ENCODE data around the gene SNED1. TPM values are rescaled to one million over a fixed set of nuclear protein-coding genes. Genes with fewer than 3 reads are reported as not detected.

Gene SNED1
- total and polyA plus RNA-seq, 2 donors (not counting 1 experiment from before 2014, with no cell fraction given) = 27.2 to 39.5 TPM

DNA sequence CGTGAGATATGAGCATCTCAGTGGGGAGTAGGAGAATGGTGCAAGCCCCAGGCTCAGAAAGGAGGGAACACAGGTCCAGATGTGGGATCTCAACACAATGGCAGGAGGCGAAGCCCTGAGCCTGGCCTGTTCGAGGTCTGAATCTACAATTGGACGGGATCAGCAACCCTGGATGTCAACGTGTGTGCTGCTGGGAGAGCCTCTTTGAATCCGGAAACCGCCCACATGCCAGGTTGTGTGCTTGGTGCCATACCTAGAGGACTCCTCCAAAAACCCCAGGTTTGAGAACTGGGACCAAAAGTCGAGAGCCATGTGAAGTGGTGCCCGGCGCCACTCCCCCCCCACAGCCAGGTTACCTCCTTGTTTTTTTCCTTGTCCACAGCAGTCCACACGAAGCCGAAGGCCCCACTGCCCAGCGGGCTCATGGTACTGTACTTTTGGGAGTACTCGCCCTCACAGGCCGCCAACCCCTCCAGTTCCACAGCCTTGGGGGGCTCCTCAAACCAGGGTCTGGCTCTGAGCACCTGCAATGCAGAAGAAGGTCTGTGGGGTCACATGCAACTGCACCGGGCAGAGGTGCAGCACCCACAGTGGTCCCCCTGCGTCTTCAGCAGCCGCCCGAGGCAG lies 124.1 kb downstream of the SNED1 start:
- Histone ChIP-seq H3K36me3 (ENCODE audit: control insufficient read depth, insufficient read depth, low read length) (peaks cover 4% of the 10 kb centered on the region), H3K9ac (ENCODE audit: insufficient read depth, low read length) (no peak overlapping the region), H3K79me2 (ENCODE audit: control insufficient read depth, insufficient read depth, low read length) (no peaks in the 10 kb centered on the region), H3K9me3 (ENCODE audit: control insufficient read depth, insufficient read depth, low read depth, low read length) (no peaks in the 10 kb centered on the region), H3K27ac (ENCODE audit: insufficient read depth, low read length) (no peak overlapping the region), H3K4me2 (ENCODE audit: extremely low read depth, insufficient read depth, low read length) (no peak overlapping the region), H3K27me3 (ENCODE audit: control insufficient read depth, insufficient read depth, low read length) (no peaks in the 10 kb centered on the region), H3K4me3 (replicated peaks in 1 of 4; ENCODE audit: control extremely low read depth in 1 of 4, insufficient read depth in 1 of 4, low read depth in 3 of 4, low read length in 4 of 4) (no peak overlapping the region), H2AFZ (ENCODE audit: low read length) (no peak overlapping the region), H4K20me1 (ENCODE audit: control insufficient read depth, extremely low read depth, insufficient read depth, low read length) (no peaks in the 10 kb centered on the region), H3K4me1 (ENCODE audit: control insufficient read depth, extremely low read depth, insufficient read depth, low read length) (no peaks in the 10 kb centered on the region)
- no peak for TF ChIP-seq EZH2 (IDR thresholded peaks at IDR 0.05; ENCODE audit: low read length, missing control alignments)
- TF ChIP-seq, protein P1, sequence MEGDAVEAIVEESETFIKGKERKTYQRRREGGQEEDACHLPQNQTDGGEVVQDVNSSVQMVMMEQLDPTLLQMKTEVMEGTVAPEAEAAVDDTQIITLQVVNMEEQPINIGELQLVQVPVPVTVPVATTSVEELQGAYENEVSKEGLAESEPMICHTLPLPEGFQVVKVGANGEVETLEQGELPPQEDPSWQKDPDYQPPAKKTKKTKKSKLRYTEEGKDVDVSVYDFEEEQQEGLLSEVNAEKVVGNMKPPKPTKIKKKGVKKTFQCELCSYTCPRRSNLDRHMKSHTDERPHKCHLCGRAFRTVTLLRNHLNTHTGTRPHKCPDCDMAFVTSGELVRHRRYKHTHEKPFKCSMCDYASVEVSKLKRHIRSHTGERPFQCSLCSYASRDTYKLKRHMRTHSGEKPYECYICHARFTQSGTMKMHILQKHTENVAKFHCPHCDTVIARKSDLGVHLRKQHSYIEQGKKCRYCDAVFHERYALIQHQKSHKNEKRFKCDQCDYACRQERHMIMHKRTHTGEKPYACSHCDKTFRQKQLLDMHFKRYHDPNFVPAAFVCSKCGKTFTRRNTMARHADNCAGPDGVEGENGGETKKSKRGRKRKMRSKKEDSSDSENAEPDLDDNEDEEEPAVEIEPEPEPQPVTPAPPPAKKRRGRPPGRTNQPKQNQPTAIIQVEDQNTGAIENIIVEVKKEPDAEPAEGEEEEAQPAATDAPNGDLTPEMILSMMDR (conservative IDR thresholded peaks at IDR 0.05 in 1 of 2, IDR thresholded peaks at IDR 0.05 in 1 of 2; ENCODE audit: low read depth in 1 of 2, low read length in 2 of 2) = no peak
- no peak for DNase-seq (ENCODE audit: low read depth in 2 of 2)

DNA sequence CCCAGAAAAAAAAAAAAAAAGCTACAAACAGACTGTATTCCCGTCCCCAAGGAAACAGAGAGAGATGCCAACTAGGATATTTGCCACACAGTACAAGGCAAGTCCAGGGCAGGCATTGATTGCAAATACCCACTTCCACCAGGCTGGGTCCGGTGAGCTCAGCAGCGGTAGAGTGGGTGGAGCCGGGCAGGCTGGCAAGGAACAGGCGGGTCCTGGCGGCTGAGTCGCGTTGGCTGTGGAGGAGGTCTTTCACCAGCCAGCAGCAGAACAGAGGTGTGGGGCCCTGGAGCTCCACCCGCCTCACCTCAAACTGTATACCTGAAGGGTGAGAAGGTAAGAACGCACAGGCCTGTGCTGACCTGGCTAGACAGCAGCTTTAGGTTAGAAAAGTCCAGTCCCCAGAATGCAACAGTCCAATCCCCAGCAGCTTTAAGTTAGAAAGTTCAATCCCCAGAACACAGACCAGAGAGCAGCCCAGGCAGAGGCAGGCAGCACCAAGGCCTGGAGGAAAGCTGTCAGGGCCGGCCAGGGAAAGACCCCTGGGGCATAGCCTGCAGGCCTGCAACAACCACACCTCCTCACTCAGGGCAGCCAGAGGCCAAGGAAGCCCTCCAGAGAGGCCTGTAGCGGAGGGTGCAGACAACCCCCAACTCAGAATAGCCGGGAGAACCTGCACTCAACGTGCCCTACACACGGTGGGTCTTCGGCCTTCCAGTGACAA lies 125.6 kb downstream of the SNED1 start:
- H3K27me3 ChIP-seq (ENCODE audit: control insufficient read depth, insufficient read depth, low read length) = no peaks in the 10 kb centered on the region
- H3K36me3 ChIP-seq (ENCODE audit: control insufficient read depth, insufficient read depth, low read length) = peaks cover 4% of the 10 kb centered on the region
- H2AFZ ChIP-seq (ENCODE audit: low read length) = no peak overlapping the region
- no peak overlapping the region for H3K4me2 ChIP-seq (ENCODE audit: extremely low read depth, insufficient read depth, low read length)
- H3K4me1 ChIP-seq (ENCODE audit: control insufficient read depth, extremely low read depth, insufficient read depth, low read length) = no peaks in the 10 kb centered on the region
- H3K9ac ChIP-seq (ENCODE audit: insufficient read depth, low read length) = no peak overlapping the region
- no peaks in the 10 kb centered on the region for H4K20me1 ChIP-seq (ENCODE audit: control insufficient read depth, extremely low read depth, insufficient read depth, low read length)
- no peak for TF ChIP-seq EZH2 (IDR thresholded peaks at IDR 0.05; ENCODE audit: low read length, missing control alignments)
- TF ChIP-seq, protein P1 (conservative IDR thresholded peaks at IDR 0.05 in 1 of 2, IDR thresholded peaks at IDR 0.05 in 1 of 2; ENCODE audit: low read depth in 1 of 2, low read length in 2 of 2) = no peak
- DNase-seq (ENCODE audit: low read depth in 2 of 2) = no peak
- H3K79me2 ChIP-seq (ENCODE audit: control insufficient read depth, insufficient read depth, low read length) = no peaks in the 10 kb centered on the region
- no peak overlapping the region for H3K4me3 ChIP-seq (replicated peaks in 1 of 4; ENCODE audit: control extremely low read depth in 1 of 4, insufficient read depth in 1 of 4, low read depth in 3 of 4, low read length in 4 of 4)
- H3K27ac ChIP-seq (ENCODE audit: insufficient read depth, low read length) = no peak overlapping the region
- H3K9me3 ChIP-seq (ENCODE audit: control insufficient read depth, insufficient read depth, low read depth, low read length) = no peaks in the 10 kb centered on the region

DNA sequence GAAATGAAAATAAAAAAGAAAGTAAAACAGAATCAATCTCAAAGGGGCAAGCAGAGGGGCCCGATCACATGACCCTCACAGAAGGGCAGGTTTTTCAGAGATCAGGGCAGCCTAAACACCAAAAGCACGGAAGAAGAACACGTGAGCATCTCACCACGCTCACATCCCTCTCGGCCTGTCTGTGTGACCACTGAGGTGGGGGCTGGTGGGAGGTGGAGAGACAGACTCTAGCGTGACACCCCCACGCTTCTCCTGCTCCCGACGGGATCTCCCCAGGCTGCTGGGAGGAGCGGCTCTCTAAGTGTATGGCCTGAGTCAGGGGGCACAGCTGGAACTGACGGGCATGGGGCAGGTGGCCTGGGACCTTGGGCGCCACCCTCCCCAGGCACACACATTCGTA lies 127.2 kb downstream of the SNED1 start:
- DNase-seq (ENCODE audit: low read depth in 2 of 2) = no peak
- Histone ChIP-seq H3K4me3 (replicated peaks in 1 of 4; ENCODE audit: control extremely low read depth in 1 of 4, insufficient read depth in 1 of 4, low read depth in 3 of 4, low read length in 4 of 4) (no peak overlapping the region), H3K27ac (ENCODE audit: insufficient read depth, low read length) (no peak overlapping the region), H3K9me3 (ENCODE audit: control insufficient read depth, insufficient read depth, low read depth, low read length) (no peaks in the 10 kb centered on the region), H3K36me3 (ENCODE audit: control insufficient read depth, insufficient read depth, low read length) (peaks cover 4% of the 10 kb centered on the region), H3K9ac (ENCODE audit: insufficient read depth, low read length) (no peak overlapping the region), H3K79me2 (ENCODE audit: control insufficient read depth, insufficient read depth, low read length) (no peaks in the 10 kb centered on the region), H2AFZ (ENCODE audit: low read length) (no peak overlapping the region), H4K20me1 (ENCODE audit: control insufficient read depth, extremely low read depth, insufficient read depth, low read length) (no peaks in the 10 kb centered on the region), H3K4me2 (ENCODE audit: extremely low read depth, insufficient read depth, low read length) (no peak overlapping the region), H3K4me1 (ENCODE audit: control insufficient read depth, extremely low read depth, insufficient read depth, low read length) (no peaks in the 10 kb centered on the region), H3K27me3 (ENCODE audit: control insufficient read depth, insufficient read depth, low read length) (no peaks in the 10 kb centered on the region)
- TF ChIP-seq EZH2 (IDR thresholded peaks at IDR 0.05; ENCODE audit: low read length, missing control alignments) = no peak
- TF ChIP-seq, protein P1 (conservative IDR thresholded peaks at IDR 0.05 in 1 of 2, IDR thresholded peaks at IDR 0.05 in 1 of 2; ENCODE audit: low read depth in 1 of 2, low read length in 2 of 2) = no peak
